Peyer's patch (tissue), 4 donors: ENCODE results near the gene CLASP1.

Experiments used
- CTCF ChIP-seq, 6 experiments: fragments of 450-650 bp in 4 of 6; fragments of 200-600 bp in 2 of 6; sonication (generic) in 1 of 6; IDR thresholded peaks; one replicate each; pipeline ENCODE4 v1.5.1; 2017 to 2019; ENCODE audit warnings: antibody characterized with exemption in 6 of 6, mild to moderate bottlenecking in 3 of 6, moderate library complexity in 1 of 6
- POLR2A ChIP-seq, 2 donors: fragments of 450-650 bp; IDR thresholded peaks; one replicate each; pipeline ENCODE4 v1.5.1; 2017; ENCODE audit warnings: antibody characterized with exemption in 2 of 2, mild to moderate bottlenecking in 2 of 2, moderate library complexity in 2 of 2

- TF ChIP-seq CTCF (IDR thresholded peaks at IDR 0.05) (no peak), POLR2A (IDR thresholded peaks at IDR 0.05) (no peak)
These were observed 37.6 kb upstream of the CLASP1 start for GRCh38 chr2:121686902-121687301.
